Stimulated activated memory B cell treated with anti-CD40 and anti-IgM and Interleukin-4, amounts not matched to agents 10 μg/mL and 1 μg/mL and 100 μg/mL, for 72 hours (primary cell): Measurements from ENCODE around the gene RAB26.
"Not testable (repeated sequence)": the region's sequence is repeated elsewhere in the genome, so short reads cannot be mapped to it uniquely, and the experiment has no call there.

Experiments
- ATAC-seq: fragments of 150-1000 bp; cut with Tn5 transposase; 2 replicates; pipeline ENCODE4 v1.10.0; 2021
- H3K27ac Mint-ChIP-seq: one replicate; pipeline ENCODE4 v1.8.0; 2022; ENCODE audit warnings: mild to moderate bottlenecking, mixed read lengths
- H3K27me3 Mint-ChIP-seq: one replicate; pipeline ENCODE4 v1.8.0; 2022; ENCODE audit warnings: mixed read lengths
- H3K36me3 Mint-ChIP-seq: one replicate; pipeline ENCODE4 v1.8.0; 2022; ENCODE audit warnings: mixed read lengths
- H3K4me1 Mint-ChIP-seq: one replicate; pipeline ENCODE4 v1.8.0; 2022; ENCODE audit warnings: mixed read lengths
- H3K4me3 Mint-ChIP-seq: one replicate; pipeline ENCODE4 v1.8.0; 2022; ENCODE audit warnings: mild to moderate bottlenecking, moderate library complexity, mixed read lengths
- H3K9me3 Mint-ChIP-seq: one replicate; pipeline ENCODE4 v1.8.0; 2022; ENCODE audit warnings: mixed read lengths

The RAB26 gene

DNA sequence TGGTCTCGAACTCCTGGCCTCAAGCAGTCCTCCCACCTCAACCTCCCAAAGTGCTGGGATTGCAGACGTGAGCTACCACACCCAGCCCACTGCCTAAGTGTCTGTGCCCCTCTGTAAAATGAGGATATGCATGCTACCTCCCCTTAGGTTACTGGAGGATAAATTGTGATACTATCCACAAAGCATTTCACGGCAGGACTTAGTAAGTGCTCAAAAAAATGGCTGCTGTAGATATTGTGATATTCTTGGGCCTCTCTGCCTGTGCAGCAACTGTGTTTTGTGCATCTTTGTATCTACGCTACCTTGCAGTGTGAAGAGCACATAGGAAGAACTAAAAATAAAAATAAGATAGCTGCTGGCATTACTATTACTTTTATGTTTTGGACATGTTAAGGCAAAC, 49.9 kb downstream of the RAB26 start:
- no peak overlapping the region for H3K4me3 Mint-ChIP-seq
- H3K36me3 Mint-ChIP-seq: no peaks in the 10 kb centered on the region
- no peak overlapping the region for H3K27ac Mint-ChIP-seq
- H3K9me3 Mint-ChIP-seq: no peaks in the 10 kb centered on the region
- peaks cover 49% of the 10 kb centered on the region for H3K27me3 Mint-ChIP-seq
- H3K4me1 Mint-ChIP-seq: peaks cover 17% of the 10 kb centered on the region
- ATAC-seq: no peak

- ATAC-seq: no peak
- H3K4me1 Mint-ChIP-seq: peaks cover 24% of the 10 kb centered on the region
- no peaks in the 10 kb centered on the region for H3K36me3 Mint-ChIP-seq
- peaks cover 44% of the 10 kb centered on the region for H3K27me3 Mint-ChIP-seq
- no peak overlapping the region for H3K4me3 Mint-ChIP-seq
- no peak overlapping the region for H3K27ac Mint-ChIP-seq
- no peaks in the 10 kb centered on the region for H3K9me3 Mint-ChIP-seq
Observed at GRCh38 chr16:2199095-2199494, 50.7 kb downstream of the RAB26 start.

DNA sequence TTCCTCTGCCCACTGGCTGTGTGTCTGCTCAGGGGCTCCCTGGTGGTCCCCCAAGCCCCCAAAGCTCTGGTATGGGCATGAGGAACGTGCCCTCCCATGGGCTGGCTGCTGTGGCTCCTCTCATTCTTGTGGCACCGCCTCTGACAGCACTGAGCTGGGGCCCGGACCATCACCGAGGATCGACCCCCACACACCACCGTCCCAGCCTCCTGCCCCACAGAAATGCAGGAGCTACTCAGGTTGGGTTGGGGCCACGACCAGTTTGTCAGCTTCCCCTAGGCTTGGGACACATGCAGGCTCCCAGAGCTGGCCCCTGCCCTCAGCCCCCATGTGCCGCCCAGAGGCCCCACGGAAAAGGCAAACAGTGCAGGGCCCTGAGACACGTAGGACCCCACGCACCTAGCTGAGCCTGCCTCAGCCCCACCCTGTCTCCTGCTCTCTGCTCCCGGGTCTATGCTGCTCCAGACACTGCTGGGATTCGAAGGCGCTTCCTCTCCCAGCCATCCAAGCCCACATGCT, 51.3 kb downstream of the RAB26 start:
- no peak for ATAC-seq
- Mint-ChIP-seq H3K9me3 (no peaks in the 10 kb centered on the region), H3K4me3 (no peak overlapping the region), H3K36me3 (no peaks in the 10 kb centered on the region), H3K27ac (no peak overlapping the region), H3K4me1 (peaks cover 29% of the 10 kb centered on the region), H3K27me3 (peaks cover 38% of the 10 kb centered on the region)

GRCh38 chr16:2200313-2200712, 51.9 kb downstream of the RAB26 start:
- Mint-ChIP-seq H3K4me3 (no peak overlapping the region), H3K9me3 (no peaks in the 10 kb centered on the region), H3K36me3 (no peaks in the 10 kb centered on the region), H3K27ac (no peak overlapping the region), H3K4me1 (peaks cover 25% of the 10 kb centered on the region), H3K27me3 (peaks cover 32% of the 10 kb centered on the region)
- ATAC-seq: no peak

- H3K4me1 Mint-ChIP-seq: peaks cover 34% of the 10 kb centered on the region
- H3K27me3 Mint-ChIP-seq: peaks cover 13% of the 10 kb centered on the region
- peaks cover 10% of the 10 kb centered on the region for H3K36me3 Mint-ChIP-seq
- not testable (repeated sequence) for H3K27ac Mint-ChIP-seq, ATAC-seq, H3K9me3 Mint-ChIP-seq
- peak overlapping the region; percentile 13 for H3K4me3 Mint-ChIP-seq
Observed at GRCh38 chr16:2203119-2203688, 54.8 kb downstream of the RAB26 start.
